ENCODE data around the gene ETFDH.
"Not testable (repeated sequence)": the region's sequence is repeated elsewhere in the genome, so short reads cannot be mapped to it uniquely, and the experiment has no call there.

Gene ETFDH

GRCh38 chr4:158678767-158679166 is 6.7 kb downstream of the ETFDH start:
- no peak for DNase-seq (ENCODE audit: low spot score)

GRCh38 chr4:158681629-158682028 is 9.5 kb downstream of the ETFDH start:
- no peak for DNase-seq (ENCODE audit: low spot score)

DNA sequence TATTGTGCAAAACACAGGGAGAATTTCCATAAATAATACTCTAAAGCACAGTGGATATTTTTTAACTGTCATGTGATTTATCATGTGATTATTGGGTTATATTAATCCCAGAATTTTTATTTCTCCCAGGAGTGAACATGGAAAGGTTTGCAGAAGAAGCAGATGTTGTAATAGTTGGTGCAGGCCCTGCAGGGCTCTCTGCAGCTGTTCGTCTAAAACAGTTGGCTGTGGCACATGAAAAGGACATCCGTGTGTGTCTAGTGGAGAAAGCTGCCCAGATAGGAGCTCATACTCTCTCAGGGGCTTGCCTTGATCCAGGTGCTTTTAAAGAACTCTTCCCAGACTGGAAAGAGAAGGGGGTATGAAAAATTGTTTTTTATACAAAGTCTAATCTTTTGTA is 10.0 kb downstream of the ETFDH start:
- DNase-seq (ENCODE audit: low spot score): no peak

GRCh38 chr4:158688813-158689212 is 16.7 kb downstream of the ETFDH start:
- no peak for DNase-seq (ENCODE audit: low spot score)

GRCh38 chr4:158704274-158704673 is 32.2 kb downstream of the ETFDH start:
- DNase-seq (ENCODE audit: low spot score): no peak

DNA sequence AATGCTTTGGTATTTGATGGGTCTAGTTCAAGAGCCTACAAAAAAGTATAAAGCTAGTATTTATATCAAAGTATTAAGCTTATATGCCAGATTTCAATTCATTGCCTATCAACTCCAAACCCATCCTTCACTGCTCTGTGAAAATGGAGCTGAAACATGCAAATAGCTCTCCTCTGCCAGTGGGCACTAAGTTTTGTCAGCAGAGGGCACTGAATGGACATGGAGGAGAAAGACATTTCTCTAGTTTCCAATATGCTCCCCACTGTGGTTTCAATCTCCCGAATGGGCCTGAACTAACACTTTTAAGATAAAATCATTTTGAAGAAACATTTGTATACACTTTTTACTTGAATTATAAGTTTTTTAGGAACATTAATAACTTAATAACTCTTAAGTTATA is 38.7 kb downstream of the ETFDH start:
- DNase-seq (ENCODE audit: low spot score): no peak

DNA sequence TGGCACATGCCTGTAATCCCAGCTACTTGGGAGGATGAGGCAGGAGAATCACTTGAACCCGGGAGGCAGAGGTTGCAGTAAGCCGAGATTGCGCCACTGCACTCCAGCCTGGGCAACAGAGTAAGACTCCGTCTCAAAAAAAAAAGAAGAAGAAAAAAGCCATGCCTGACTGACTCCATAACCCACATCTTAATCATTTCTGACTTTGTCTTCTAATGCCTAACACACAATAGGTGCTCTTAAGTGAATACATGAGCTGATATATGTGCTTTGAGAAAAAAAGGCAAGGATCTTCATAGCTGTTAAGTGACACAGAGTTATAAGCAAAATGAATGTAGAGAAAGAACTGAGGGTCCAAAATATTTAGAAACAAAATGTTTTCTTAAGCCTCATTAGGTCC is 40.5 kb downstream of the ETFDH start:
- DNase-seq (ENCODE audit: low spot score): not testable (repeated sequence)

DNA sequence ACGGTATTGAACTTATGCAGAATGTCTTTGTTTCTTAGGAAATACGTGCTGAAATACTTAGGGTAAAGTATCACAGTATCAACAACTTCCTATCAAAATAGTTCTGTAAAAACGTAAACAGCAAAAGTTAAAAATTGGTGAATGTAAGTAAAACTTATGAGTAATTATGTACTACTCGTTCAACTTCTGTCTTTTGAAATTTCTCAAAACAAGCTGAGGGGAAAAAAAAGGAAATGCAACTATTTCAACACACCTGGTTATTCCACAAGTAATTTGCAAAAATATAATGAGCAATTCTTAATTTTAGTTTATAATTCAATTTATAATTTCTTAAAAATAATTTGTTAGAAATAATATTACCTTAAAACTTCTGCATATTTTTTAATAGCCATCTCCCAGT is 42.8 kb downstream of the ETFDH start:
- no peak for DNase-seq (ENCODE audit: low spot score)

GRCh38 chr4:158715802-158716201 is 43.7 kb downstream of the ETFDH start:
- no peak for DNase-seq (ENCODE audit: low spot score)

DNA sequence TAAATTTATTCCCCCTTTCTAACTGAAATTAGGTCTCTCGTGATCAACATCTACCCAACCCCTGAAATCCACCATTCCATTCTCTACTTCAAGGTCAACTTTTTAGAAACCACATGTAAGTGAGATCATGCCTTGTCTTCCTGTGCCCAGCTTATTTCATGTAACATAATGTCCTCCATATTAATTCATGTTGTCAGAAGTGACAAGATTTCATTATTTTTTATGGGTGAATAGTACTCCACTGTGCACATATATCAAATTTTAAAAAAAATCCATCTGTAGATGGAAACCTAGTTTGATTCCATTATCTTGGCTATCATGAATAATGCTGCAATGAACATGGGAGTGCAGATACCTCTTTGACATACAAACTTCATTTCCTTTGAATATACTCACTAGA is 49.6 kb downstream of the ETFDH start:
- DNase-seq (ENCODE audit: low spot score): no peak

DNA sequence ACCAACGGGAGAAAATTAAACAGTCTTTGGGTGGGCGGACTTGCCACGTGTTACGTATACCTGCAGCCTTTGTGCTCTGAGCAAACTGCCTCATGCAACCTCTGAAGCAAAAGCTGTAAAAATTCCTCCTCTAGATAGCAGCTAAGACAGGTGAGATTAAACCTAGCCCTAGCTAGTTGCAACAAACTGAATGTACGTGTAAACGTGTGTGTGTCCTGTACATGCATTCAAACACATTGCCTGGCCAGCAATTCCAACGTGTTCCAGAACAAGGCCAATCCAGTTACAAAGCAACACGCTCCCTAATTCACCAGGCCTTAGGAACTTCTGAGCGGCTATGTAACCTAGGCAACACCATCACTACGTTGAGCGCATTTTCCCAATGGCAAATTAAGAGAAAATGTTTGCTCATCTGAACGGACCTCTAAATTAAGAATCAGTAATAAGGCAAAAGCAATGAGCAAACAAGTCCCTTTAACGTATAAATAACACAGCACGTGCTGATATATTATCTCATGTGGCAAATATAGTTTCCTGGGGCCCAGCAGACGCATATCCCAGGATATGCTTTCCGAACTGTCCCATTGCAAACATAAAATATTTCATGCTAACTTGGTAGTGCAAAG is 50.3 kb downstream of the ETFDH start:
- peak; percentile 69 for DNase-seq (ENCODE audit: low spot score)

GRCh38 chr4:158722917-158723793 is 51.1 kb downstream of the ETFDH start, which contains the start of gene PPID:
PPID (minus strand) TSS chr4:158723396; CDS start chr4:158723288, 108 bp downstream.
- DNase-seq (ENCODE audit: low spot score): peak; percentile 89

GRCh38 chr4:158724637-158725036 is 52.5 kb downstream of the ETFDH start:
- DNase-seq (ENCODE audit: low spot score): no peak

- no peak for DNase-seq (ENCODE audit: low spot score)
Observed at GRCh38 chr4:158726633-158727032, 54.5 kb downstream of the ETFDH start.

DNA sequence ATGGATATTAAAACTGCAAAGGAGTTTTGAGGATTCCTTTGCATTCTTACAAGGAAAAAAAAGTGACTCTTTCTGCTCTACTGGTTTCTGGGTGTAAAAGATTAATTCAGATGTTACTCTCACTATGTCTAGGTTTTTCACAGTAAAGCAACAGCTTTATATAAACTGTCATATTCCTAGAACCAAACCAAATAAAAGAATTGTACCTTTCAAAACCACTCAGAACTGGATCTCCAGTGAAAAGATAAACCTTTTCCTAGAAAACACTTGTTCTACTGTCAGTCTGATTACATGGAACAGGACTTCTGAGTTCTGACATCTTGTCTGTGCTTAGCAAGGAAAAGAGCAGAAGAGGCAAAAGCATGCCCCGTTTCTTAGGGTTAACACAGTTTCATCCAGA is 56.1 kb downstream of the ETFDH start:
- DNase-seq (ENCODE audit: low spot score): no peak

GRCh38 chr4:158729716-158730559 is 57.8 kb downstream of the ETFDH start:
- DNase-seq (ENCODE audit: low spot score): peak; percentile 89

DNA sequence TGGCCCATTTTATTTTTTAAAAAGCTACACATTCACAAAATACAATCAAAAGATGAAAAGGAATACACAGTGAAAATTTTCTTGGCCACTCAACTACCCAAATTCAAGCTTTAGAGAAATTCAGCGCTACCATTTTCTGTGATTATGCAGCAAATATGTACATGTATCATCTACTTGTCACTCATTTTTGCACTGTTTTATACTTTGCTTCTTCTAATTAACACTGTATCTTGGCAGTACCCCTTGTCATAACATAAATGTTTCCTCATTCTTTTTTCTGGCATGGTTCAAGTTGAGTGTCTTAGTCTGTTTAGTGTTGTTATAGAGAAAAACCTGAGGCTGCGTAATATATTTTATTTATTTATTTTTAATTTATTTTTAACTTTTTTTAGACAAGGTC is 66.8 kb downstream of the ETFDH start:
- DNase-seq (ENCODE audit: low spot score): no peak

DNA sequence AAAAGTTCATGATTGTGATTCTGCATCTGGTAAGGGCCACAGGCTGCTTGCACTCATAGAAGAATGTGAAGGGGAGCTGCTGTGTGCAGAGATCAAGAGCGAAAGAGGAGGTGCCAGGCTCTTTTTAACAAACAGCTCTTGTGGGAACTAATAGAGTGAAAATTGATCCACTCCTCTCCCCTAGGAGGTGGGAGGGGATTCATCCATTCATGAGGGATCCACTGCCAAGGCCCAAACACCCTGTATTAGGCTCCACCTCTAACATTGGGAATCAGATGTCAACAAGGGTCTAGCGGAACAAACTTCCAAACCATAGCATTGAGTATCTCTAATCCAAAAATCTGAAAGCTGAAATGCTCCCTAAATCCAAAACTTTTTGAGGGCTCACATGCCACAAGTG is 67.5 kb downstream of the ETFDH start:
- no peak for DNase-seq (ENCODE audit: low spot score)

DNA sequence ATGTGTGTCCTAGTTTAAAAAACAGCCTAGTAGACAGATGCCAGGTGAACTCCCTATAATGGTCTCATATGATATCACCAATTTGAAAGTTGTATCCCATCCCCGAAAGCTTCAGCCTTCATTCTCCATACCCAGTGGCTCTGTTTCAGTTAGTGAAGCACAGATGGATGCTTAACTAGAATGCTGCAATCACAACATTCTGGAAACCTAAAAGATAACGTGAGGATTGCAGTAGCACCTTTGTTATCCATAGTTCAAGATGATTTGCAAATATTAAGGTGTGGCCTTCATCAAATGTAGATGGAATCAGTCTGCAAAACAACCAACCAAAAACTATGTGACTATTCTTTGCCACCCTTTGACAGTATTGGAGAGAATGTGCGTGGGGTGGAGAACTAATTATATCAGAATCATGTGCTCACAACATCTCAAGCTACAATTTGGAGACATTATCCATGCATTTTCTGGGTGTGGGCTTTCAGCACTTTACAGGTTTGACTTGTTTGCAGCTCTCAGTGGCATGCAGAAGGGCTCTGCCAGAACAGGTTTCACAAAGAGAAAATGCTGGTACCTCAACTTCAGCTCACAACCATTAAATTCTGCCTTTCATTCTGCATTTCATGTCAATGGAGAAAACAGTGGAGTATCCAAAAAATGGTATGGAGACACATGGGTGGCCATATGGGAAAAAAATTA is 69.4 kb downstream of the ETFDH start:
- DNase-seq (ENCODE audit: low spot score): no peak

DNA sequence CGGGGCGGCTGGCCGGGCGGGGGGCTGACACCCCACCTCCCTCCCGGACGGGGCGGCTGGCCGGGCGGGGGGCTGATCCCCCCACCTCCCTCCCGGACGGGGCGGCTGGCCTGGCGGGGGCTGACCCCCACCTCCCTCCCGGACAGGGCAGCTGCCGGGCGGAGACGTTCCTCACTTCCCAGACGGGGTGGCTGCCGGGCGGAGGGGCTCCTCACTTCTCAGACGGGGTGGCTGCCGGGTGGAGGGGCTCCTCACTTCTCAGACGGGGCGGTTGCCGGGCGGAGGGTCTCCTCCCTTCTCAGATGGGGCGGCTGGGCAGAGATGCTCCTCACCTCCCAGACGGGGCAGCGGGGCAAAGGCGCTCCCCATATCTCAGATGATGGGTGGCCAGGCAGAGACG is 74.4 kb downstream of the ETFDH start:
- DNase-seq (ENCODE audit: low spot score): not testable (repeated sequence)

DNA sequence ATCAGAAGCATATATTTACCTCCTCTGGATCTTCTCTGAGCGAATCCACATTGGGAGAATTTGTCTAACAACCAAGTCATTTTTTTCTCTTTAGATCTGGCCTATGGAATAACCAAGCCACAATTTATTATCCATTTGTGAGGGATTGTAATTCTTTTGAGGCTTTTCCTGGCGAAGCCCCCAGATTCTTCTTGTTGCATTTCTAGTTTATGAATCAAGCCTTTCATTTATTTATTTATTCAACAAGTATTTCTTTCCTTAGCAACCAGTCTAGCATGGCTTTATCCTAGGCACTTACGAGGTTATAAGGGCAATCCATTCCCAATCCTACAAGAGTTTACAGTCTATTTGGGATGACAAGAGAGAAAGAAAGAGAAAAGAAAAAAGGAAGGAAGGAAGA is 78.3 kb downstream of the ETFDH start:
- DNase-seq (ENCODE audit: low spot score): no peak
